Esophagus squamous epithelium (tissue), 4 donors: ENCODE data around the gene CACNA1H.

Experiments used
- POLR2A ChIP-seq, 4 donors: fragments of 450-650 bp; IDR thresholded peaks; one replicate each; pipeline ENCODE4 v1.6.1; 2017; ENCODE audit warnings: antibody characterized with exemption in 4 of 4, mild to moderate bottlenecking in 4 of 4, moderate library complexity in 3 of 4
- TF ChIP-seq, protein P1 (sequence below), 6 experiments: fragments of 450-650 bp in 4 of 6; fragments of 200-600 bp in 2 of 6; sonication (generic) in 2 of 6; IDR thresholded peaks; one replicate each; pipeline ENCODE4 v1.5.1; 2016 to 2019; ENCODE audit warnings: antibody characterized with exemption in 6 of 6, mild to moderate bottlenecking in 4 of 6, moderate library complexity in 4 of 6

GRCh38 chr16:1163567-1164055, 10.7 kb downstream of the CACNA1H start:
- TF ChIP-seq POLR2A (IDR thresholded peaks at IDR 0.05) = no peak
- TF ChIP-seq, protein P1, sequence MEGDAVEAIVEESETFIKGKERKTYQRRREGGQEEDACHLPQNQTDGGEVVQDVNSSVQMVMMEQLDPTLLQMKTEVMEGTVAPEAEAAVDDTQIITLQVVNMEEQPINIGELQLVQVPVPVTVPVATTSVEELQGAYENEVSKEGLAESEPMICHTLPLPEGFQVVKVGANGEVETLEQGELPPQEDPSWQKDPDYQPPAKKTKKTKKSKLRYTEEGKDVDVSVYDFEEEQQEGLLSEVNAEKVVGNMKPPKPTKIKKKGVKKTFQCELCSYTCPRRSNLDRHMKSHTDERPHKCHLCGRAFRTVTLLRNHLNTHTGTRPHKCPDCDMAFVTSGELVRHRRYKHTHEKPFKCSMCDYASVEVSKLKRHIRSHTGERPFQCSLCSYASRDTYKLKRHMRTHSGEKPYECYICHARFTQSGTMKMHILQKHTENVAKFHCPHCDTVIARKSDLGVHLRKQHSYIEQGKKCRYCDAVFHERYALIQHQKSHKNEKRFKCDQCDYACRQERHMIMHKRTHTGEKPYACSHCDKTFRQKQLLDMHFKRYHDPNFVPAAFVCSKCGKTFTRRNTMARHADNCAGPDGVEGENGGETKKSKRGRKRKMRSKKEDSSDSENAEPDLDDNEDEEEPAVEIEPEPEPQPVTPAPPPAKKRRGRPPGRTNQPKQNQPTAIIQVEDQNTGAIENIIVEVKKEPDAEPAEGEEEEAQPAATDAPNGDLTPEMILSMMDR (IDR thresholded peaks at IDR 0.05) = no peak
